ENCODE measurements around the gene SLC4A4. TPM values are rescaled to one million over a fixed set of nuclear protein-coding genes. Genes with fewer than 3 reads are reported as not detected.

Gene SLC4A4
- total RNA-seq, 1 donor = 13.0 TPM

GRCh38 chr4:71501992-71502391 is 163.2 kb downstream of the SLC4A4 start:
- no peaks in the 10 kb centered on the region for H3K79me2 ChIP-seq (ENCODE audit: insufficient read depth, low read length)
- no peaks in the 10 kb centered on the region for H3K9me3 ChIP-seq (ENCODE audit: low read depth, low read length)

GRCh38 chr4:71518283-71518989 is 179.6 kb downstream of the SLC4A4 start:
- TF ChIP-seq CTCF (IDR thresholded peaks at IDR 0.05; ENCODE audit: extremely low read depth, low read depth, low read length) = no peak
- Histone ChIP-seq H3K79me2 (ENCODE audit: insufficient read depth, low read length) (peaks cover 8% of the 10 kb centered on the region), H4K20me1 (ENCODE audit: insufficient read depth, low read length) (peaks cover 5% of the 10 kb centered on the region), H3K4me3 (ENCODE audit: insufficient read depth, low read length) (no peak overlapping the region), H3K4me1 (ENCODE audit: insufficient read depth, low read length) (no peaks in the 10 kb centered on the region), H3K9me3 (ENCODE audit: low read depth, low read length) (no peaks in the 10 kb centered on the region), H3K4me2 (ENCODE audit: insufficient read depth, low read length) (no peak overlapping the region), H3K27ac (ENCODE audit: low read depth, low read length) (no peak overlapping the region), H3K36me3 (ENCODE audit: insufficient read depth, low read length) (no peaks in the 10 kb centered on the region), H2AFZ (ENCODE audit: low read length) (no peak overlapping the region), H3K27me3 (ENCODE audit: insufficient read depth, low read length) (no peaks in the 10 kb centered on the region)
- DNase-seq (ENCODE audit: insufficient read length, low spot score, missing footprints) = peak; percentile 35

More at GRCh38 chr4:71501992-71502391, 163.2 kb downstream of the SLC4A4 start:
- Histone ChIP-seq H3K4me1 (ENCODE audit: insufficient read depth, low read length) (no peaks in the 10 kb centered on the region), H3K4me2 (ENCODE audit: insufficient read depth, low read length) (no peak overlapping the region), H3K27ac (ENCODE audit: low read depth, low read length) (no peak overlapping the region), H3K4me3 (ENCODE audit: insufficient read depth, low read length) (no peak overlapping the region), H4K20me1 (ENCODE audit: insufficient read depth, low read length) (no peaks in the 10 kb centered on the region), H3K36me3 (ENCODE audit: insufficient read depth, low read length) (no peaks in the 10 kb centered on the region), H3K27me3 (ENCODE audit: insufficient read depth, low read length) (no peaks in the 10 kb centered on the region), H2AFZ (ENCODE audit: low read length) (no peak overlapping the region)
- no peak for DNase-seq (ENCODE audit: insufficient read length, low spot score, missing footprints)
- no peak for TF ChIP-seq CTCF (IDR thresholded peaks at IDR 0.05; ENCODE audit: extremely low read depth, low read depth, low read length)

GRCh38 chr4:71520308-71520707 is 181.5 kb downstream of the SLC4A4 start:
- Histone ChIP-seq H3K4me1 (ENCODE audit: insufficient read depth, low read length) (no peaks in the 10 kb centered on the region), H4K20me1 (ENCODE audit: insufficient read depth, low read length) (peaks cover 5% of the 10 kb centered on the region), H3K27me3 (ENCODE audit: insufficient read depth, low read length) (no peaks in the 10 kb centered on the region), H3K4me3 (ENCODE audit: insufficient read depth, low read length) (no peak overlapping the region), H3K4me2 (ENCODE audit: insufficient read depth, low read length) (no peak overlapping the region), H3K9me3 (ENCODE audit: low read depth, low read length) (no peaks in the 10 kb centered on the region), H3K36me3 (ENCODE audit: insufficient read depth, low read length) (no peaks in the 10 kb centered on the region), H3K79me2 (ENCODE audit: insufficient read depth, low read length) (peaks cover 5% of the 10 kb centered on the region), H3K27ac (ENCODE audit: low read depth, low read length) (no peak overlapping the region), H2AFZ (ENCODE audit: low read length) (no peak overlapping the region)
- no peak for DNase-seq (ENCODE audit: insufficient read length, low spot score, missing footprints)
- TF ChIP-seq CTCF (IDR thresholded peaks at IDR 0.05; ENCODE audit: extremely low read depth, low read depth, low read length) = no peak

GRCh38 chr4:71520850-71521249 is 182.0 kb downstream of the SLC4A4 start:
- DNase-seq (ENCODE audit: insufficient read length, low spot score, missing footprints) = no peak

More at GRCh38 chr4:71520850-71521249, 182.0 kb downstream of the SLC4A4 start:
- no peak for TF ChIP-seq CTCF (IDR thresholded peaks at IDR 0.05; ENCODE audit: extremely low read depth, low read depth, low read length)
- Histone ChIP-seq H3K4me1 (ENCODE audit: insufficient read depth, low read length) (no peaks in the 10 kb centered on the region), H3K4me2 (ENCODE audit: insufficient read depth, low read length) (no peak overlapping the region), H3K36me3 (ENCODE audit: insufficient read depth, low read length) (no peaks in the 10 kb centered on the region), H3K27me3 (ENCODE audit: insufficient read depth, low read length) (no peaks in the 10 kb centered on the region), H3K79me2 (ENCODE audit: insufficient read depth, low read length) (peaks cover 5% of the 10 kb centered on the region), H3K27ac (ENCODE audit: low read depth, low read length) (no peak overlapping the region), H4K20me1 (ENCODE audit: insufficient read depth, low read length) (peaks cover 5% of the 10 kb centered on the region), H3K4me3 (ENCODE audit: insufficient read depth, low read length) (no peak overlapping the region), H3K9me3 (ENCODE audit: low read depth, low read length) (no peaks in the 10 kb centered on the region), H2AFZ (ENCODE audit: low read length) (no peak overlapping the region)
